ENCODE results near the gene ARHGAP40.

ARHGAP40 gene

GRCh38 chr20:38601216-38602184 lies at the start of gene ARHGAP40:
ARHGAP40 (plus strand) TSS chr20:38601809.
- DNase-seq (ENCODE audit: low read depth), result no peak

- DNase-seq (ENCODE audit: low read depth), result no peak
Measured at GRCh38 chr20:38554986-38555385, 46.6 kb upstream of the ARHGAP40 start.

GRCh38 chr20:38555395-38555794 lies 46.2 kb upstream of the ARHGAP40 start:
- DNase-seq (ENCODE audit: low read depth), result no peak

GRCh38 chr20:38557174-38557573 lies 44.4 kb upstream of the ARHGAP40 start:
- DNase-seq (ENCODE audit: low read depth), result no peak

GRCh38 chr20:38558596-38559360 lies 42.8 kb upstream of the ARHGAP40 start:
- no peak for DNase-seq (ENCODE audit: low read depth)

GRCh38 chr20:38559764-38560163 lies 41.8 kb upstream of the ARHGAP40 start:
- DNase-seq (ENCODE audit: low read depth), result no peak

- no peak for DNase-seq (ENCODE audit: low read depth)
Measured at GRCh38 chr20:38563802-38564431, 37.7 kb upstream of the ARHGAP40 start.

- DNase-seq (ENCODE audit: low read depth), result no peak
Measured at GRCh38 chr20:38564680-38565079, 36.9 kb upstream of the ARHGAP40 start.

- no peak for DNase-seq (ENCODE audit: low read depth)
Measured at GRCh38 chr20:38566036-38566598, 35.5 kb upstream of the ARHGAP40 start.

GRCh38 chr20:38569747-38570525 lies 31.7 kb upstream of the ARHGAP40 start:
- DNase-seq (ENCODE audit: low read depth), result no peak

GRCh38 chr20:38573413-38573812 lies 28.2 kb upstream of the ARHGAP40 start:
- DNase-seq (ENCODE audit: low read depth), result no peak

GRCh38 chr20:38579219-38579910 lies 22.2 kb upstream of the ARHGAP40 start:
- no peak for DNase-seq (ENCODE audit: low read depth)

GRCh38 chr20:38579921-38580320 lies 21.7 kb upstream of the ARHGAP40 start:
- DNase-seq (ENCODE audit: low read depth), result no peak

- DNase-seq (ENCODE audit: low read depth), result no peak
Measured at GRCh38 chr20:38581013-38581412, 20.6 kb upstream of the ARHGAP40 start, which contains the start of gene ADIG. ADIG (plus strand) TSS chr20:38581197; CDS start chr20:38581251, 54 bp downstream.

GRCh38 chr20:38581830-38582358 lies 19.7 kb upstream of the ARHGAP40 start:
- no peak for DNase-seq (ENCODE audit: low read depth)

- no peak for DNase-seq (ENCODE audit: low read depth)
Measured at GRCh38 chr20:38583306-38583705, 18.3 kb upstream of the ARHGAP40 start.

GRCh38 chr20:38584099-38584763 lies 17.4 kb upstream of the ARHGAP40 start:
- no peak for DNase-seq (ENCODE audit: low read depth)

- no peak for DNase-seq (ENCODE audit: low read depth)
Measured at GRCh38 chr20:38585404-38586180, 16.0 kb upstream of the ARHGAP40 start.

- no peak for DNase-seq (ENCODE audit: low read depth)
Measured at GRCh38 chr20:38586181-38586525, 15.5 kb upstream of the ARHGAP40 start.

Data from activated T-helper 9 cell treated with anti-CD3 and anti-CD28 coated beads, Interleukin-2, amount 50 U/mL, for 16 hours (primary cell).